ENCODE data around the gene CREG1.

The CREG1 gene

DNA sequence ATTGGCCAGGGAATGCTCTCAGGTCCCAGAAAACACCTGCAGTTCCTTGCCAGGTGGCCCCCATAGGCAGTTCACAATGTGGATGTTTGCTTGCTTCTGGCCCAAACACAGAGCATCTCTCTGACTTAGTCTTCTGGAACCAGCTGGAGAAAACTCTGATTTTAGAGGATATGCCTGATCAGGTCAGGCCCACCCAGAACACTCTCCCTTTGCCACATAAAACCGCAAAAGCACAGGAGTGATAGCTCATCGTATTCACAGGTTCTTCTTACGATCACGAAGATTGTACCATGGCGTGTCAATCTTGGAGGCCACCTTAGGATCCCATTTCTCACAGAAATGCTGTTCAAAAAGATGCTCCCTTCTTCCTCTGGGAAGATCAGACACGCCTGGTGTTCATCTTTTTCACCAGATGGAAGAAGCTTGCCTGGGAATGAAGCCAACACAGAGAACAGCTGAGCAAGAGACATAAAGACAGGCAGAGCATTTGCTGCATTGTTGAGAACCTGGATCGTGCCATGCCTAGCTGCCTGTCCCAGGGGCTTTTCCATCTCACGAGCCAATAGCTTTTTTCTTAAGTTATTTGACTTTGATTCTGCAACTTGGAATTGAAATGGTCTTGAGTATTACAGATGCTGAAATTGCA is 23.6 kb downstream of the CREG1 start:
- no peak for DNase-seq

DNA sequence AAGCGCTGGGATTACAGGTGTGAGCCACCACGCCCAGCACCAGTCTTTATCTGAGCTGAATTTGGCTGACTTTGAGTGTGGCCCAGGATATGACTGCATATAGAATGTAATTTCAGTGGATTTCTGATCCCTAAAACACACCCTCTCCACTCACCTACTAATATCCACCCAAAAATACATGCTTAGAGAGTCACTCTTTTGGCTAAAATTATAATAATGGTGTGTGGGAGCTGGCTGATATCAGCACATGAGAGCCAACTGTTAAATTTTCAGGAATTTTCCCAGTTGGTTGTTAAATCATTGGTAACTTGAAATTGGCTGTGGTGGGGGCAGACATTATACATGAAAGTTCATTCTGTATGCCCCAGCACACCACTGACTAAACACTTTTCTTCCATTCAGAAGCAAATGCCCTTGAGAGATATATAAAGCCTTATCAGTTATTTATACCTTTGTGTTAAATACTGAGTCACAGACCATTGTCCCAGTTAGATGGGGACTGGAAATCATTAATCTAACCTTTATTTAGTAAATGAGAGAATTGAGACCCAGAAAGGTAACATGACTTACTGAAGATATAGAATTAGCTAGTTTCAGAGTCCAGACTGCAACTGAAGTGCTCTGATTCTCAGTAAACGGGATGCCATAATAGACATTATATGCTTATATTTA is 25.4 kb downstream of the CREG1 start:
- DNase-seq: no peak

DNA sequence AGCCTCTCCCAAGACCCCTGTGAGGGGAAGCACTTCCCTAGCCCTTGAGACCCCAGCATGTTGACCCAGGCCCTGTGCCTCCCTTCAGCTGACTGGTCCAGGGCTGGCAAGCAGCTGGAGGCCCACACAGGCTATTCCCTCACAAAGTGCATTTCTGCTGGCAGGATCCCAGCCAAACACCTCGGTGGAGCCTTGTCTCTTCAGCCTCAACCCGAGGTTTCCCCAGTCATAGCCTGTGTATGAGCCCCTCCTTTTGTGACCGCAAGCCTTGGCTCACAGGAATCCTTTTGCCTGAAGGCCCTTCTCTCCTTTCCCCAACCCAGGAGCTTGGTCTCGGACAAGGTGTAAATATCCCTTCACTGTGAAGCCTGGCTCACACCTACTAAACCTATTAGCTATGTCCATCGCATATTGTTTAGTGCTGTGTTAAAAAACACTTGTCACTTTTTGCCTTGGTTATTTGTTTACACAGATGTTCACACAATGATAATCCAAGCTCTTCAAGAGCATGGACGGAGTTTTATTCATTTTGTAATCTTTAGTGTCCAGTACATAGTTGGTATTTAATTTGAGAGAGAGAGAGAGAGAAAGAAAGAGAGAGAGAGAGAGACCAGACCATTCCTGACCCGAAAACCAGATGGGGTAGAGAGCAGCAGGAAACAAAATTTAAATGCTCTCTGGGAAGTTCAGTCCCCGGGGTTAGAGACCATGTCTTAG is 26.7 kb downstream of the CREG1 start:
- DNase-seq: no peak

DNA sequence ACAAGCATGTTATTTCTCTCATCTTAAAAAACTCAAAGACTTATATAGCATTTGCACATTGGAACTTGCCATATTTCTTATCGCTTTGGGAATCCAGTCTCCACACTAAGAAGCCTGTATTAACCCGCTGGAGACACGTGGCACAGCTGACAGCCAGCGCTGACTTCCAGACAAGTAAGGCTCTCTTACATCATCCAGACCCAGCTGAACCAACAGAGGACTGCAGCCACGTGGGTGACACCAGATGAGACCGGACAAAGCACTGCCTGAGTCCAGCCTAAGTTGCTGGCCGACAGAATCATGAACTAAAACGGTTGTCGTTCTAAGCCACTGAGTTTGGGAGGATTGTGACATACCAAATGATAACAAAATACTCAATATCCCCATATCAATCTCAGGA is 28.9 kb downstream of the CREG1 start:
- no peak for DNase-seq

DNA sequence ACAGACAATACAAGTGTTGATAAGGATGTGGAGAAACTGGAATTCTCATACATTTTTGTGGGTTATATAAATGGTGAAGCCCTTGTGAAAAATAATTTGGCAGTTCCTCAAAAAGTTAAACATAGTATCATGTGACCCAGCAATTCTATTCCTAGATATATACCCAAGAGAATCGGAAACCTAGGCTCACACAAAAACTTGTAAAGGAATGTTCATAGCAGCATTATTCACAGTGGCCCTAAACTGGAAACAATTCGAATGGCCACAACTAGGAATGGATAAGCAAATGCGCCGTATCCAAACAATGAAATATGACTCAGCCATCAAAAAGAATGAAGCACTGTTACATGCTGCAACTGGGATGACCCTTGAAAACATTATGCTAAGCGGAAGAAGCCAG is 31.3 kb downstream of the CREG1 start:
- DNase-seq: no peak

DNA sequence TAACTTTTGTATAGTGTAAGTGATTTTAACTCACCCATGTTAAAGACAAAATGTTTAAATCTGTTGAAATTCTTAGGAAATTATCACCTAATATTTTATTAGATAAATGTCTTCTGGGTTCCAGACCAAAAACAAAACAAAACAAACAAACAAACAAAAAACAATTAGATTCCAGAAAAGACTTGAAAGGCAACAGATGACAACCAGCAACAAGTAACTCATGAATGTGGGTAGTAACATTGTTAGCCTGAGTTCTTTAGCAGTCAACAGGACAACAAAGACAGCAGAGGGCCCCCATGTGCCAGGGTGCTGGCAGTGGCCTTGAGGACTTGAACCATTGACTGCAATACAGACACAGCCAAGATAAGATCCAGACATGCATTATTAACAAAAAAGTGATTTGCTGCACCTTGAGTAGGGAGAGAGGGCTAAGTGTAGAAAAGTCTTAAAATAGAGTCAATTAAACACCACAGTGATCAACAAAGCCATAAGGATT is 32.8 kb downstream of the CREG1 start:
- DNase-seq: no peak

DNA sequence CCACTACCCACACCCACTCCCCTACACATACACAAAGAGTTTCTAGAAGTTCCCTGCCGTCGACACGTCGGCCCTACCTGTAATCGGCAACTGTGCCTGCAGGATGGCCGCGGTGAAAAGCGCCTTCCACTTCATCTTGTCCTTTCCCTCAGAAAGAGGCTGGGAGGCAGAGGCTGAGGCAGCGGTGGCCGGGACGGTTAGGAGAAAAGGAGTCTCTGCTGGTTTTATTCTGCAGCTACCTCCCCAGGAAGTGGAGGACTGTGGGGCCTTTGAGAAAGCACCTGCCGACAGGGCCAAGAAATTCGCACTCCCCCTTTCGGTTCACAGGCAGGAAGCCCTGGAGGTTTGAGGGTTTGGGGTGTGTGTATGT is 35.2 kb downstream of the CREG1 start, which contains the start of gene CD247:
CD247 (minus strand) TSS at position 199 of the 370 bp plus-strand sequence; CDS start at position 135, 64 bp downstream.
- DNase-seq: no peak

DNA sequence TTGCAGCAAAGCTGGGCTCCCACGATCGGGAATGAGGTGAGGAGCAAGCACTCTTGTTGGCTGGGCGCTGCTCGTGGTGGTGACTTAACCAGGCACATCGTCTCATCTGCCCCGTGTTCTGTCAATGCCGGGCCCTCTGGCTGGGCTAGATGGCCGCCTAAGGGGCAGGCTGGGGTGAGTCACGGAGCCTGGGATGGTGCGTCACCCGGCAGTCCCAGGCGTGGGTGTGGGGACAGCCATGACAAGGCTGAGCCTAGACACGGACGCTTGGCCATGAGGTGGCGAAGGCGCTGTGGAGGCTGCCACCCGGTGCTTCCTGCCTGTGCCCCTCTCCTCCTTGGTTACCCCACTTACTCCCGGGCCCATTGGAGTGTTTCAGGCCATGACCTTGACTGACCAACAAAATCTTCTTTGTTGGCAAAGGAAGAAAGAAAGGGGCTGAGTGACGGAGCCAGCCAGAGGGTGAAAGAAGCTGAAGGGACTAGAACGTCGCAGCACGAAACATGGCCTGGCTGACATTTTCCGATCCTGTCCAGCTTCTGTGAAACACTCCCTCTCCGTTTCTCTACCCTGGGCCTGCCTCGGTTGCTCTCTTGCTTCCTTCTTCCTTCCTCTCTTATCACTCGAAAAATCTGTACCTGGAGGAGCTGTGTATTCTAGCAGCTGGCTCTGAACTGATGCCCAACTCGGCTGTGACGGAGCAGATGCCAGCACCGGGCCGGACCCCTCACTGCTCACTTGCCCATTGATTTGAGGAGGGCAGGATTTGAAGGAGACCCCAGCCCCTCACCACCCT is 35.8 kb downstream of the CREG1 start:
- no peak for DNase-seq

DNA sequence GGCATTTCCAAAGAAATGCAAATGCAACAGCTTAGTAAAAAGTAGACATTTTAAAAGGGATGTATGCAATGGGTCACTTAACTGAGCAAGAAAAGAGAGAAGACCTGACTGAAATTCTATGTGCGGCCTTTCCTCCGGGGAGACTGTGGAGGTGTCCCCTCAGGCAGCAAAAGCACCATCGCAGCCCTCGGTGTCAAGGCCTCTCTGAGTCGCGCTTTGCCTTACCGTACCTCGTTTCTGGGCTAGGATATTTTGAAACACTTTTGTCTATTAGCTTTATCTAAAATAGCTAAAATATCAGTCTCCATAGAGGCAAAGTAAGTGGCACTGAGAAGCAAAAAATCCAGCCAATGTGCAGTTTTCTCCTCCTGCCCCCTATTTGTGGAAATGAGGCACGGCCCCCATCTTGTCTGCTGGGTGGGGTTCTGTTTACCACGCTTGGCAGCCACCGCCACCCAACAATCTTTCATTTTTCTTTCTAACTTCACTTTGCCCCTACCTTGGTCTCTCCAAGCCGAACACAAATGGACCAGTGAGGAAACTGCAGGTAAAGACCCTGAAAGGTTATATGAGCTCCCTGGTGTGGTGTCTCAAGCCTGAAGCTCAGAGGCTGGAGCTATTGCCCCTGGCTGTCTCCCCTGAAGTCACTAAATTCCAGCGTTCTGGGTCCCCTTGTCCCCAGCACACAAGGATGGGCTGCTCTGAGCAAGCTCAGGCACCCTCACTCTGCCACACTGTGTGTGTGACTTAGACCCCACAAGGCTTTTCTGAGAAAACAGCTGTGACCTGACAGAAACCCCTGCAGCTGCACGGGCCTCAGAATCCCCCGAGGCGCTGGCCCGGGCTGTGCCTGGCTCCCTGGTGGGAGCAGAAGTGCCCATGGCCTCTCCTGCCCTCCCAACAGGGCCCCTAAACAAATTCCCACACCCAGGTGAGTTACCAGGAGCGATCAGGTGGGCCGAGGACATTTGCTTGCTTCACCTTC is 36.9 kb downstream of the CREG1 start:
- DNase-seq: no peak

DNA sequence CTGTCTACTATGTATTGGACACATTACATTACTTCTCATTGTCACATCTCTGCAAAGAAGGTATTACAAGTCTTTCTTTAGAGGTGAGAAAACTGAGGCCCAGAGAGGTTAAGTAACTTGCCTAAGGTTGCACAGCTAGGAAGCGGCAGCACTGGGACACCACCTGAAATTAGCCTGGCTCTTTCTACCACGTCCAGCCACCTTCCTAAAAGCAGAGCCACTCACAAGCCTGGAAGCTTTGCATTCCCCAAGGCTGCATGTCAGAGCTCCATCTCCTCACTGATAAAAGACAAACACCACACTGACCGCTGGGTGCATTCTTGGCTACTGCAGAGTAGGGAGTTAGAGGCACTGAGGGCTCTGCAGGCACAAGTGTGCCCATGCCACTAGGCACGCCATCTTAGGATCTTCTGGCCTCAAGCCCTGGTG is 37.7 kb downstream of the CREG1 start:
- no peak for DNase-seq

DNA sequence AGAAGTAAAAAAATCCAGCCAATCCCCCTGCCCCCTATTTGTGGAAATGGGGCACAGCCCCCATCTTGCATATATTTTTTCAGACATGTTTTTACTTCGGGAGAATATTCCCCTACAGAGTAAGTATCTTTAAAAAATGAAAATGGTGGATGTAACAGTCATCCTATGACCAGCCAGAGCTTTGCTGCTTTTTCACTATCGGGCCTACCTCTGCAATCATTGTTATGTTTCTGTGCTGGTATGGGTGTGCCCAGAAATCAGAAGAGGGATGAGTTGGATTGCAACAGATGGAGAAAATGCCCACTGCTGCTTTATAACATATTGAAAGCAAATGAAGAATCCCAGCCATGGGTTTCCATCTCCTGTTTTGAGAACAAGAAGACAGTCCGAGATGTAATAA is 38.1 kb downstream of the CREG1 start:
- DNase-seq: no peak

DNA sequence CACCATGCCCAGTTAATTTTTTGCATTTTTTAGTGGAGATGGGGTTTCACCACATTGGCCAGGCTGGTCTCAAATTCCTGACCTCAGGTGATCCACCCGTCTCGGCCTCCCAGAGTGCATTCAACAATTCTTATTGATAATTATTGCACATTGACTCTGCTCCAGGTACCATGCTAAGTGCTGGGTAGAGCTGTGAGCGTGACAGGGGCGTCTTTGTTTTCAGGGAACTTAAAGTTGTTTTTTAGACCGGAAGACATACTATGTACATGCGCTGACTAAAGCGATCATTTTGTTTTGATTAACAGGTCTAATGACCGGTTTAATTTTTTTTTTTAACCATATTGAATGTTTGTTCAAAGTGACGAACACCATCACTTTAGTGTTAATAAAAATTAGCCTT is 39.3 kb downstream of the CREG1 start:
- DNase-seq: no peak

DNA sequence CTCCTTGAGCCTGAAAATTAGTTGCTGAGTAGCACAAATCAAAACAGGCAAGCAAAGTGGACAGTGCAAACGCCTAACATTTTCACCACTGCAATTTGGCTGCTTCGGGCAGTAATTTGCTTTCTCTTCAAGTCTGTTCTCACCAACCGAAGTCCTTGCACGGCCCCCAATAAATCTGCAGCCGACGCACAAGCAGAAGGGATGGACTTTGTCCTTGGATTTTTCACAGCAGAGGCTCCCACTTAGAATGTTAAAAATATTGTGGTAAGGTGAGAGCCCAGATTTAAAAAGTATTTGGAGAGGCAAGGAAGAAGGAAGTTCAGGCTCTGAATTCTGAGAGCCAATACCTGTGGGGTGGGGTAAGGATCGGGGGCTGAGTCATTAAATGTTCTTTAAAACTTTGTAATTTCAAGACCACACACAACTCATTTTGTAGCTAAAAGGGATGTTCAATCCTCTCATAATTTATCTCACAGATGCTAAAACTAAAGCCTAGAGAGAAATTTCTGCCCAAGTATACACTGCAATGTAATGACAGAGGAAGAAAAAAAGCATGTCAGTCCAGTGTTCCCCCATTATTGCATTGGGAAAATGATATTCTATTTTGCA is 41.4 kb downstream of the CREG1 start:
- no peak for DNase-seq

DNA sequence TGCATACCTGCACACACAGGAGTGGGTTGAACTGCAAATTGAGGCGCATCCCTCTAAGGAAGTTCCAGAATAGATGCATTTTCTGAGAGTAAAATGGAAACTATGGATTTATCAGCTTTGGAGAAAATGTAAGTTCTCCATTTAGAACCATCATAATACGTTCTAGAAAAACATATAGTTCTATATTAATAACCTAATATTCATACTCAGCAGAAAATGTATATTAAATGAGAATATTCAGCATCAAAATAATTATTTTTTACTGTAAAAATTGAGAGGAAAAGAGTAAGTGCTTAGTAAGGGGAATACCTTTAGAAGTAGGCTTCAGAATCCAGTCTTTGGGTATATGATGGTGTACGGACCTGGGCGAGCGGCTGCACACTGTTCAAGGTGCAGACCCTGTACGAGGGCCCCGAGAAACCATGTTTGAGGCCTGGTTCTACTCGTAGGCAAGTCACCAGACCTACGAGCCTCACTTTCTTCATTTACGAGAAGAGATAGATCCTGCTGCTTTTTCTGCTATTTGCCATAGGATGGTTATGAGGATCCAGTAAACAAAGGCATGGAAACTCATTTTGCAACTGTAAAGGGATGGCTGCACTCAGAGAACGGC is 42.1 kb downstream of the CREG1 start:
- DNase-seq: no peak

DNA sequence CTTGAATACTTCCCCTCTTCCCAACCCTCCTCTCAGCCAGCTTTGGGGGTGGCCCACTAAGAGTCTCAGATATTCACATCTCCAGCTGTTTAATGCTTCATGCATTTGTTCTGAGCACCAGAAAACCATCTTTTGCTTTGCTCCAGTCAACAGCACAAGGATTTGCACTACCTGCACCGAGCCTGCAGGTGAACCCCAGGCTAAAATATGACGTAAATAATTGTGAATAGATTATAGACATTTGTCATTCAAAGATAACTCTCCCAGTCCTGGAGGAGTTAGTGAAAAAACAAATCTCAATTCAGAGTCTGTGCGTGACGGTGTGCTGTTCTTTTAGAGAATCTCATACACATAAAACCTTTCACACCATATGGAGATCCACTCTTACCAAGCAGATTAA is 42.7 kb downstream of the CREG1 start:
- DNase-seq: no peak

DNA sequence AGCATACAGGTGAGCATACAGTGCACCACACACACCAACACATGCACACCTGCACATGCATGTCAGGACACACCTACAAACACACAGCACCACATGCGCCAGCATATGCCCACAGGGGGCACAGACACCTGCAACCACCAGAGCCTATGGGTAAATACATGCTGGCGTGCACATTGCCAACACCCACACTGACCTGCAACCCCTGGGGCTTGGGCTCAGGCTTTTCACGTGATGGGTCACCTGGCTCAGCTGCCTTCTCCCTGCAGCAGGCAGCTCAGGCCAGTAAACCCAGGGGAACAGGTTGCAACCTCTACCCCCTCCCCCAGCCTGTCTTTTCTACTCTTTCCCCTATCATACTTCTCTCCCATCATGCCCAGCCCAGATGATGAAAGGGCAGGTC is 43.3 kb downstream of the CREG1 start:
- DNase-seq: no peak

DNA sequence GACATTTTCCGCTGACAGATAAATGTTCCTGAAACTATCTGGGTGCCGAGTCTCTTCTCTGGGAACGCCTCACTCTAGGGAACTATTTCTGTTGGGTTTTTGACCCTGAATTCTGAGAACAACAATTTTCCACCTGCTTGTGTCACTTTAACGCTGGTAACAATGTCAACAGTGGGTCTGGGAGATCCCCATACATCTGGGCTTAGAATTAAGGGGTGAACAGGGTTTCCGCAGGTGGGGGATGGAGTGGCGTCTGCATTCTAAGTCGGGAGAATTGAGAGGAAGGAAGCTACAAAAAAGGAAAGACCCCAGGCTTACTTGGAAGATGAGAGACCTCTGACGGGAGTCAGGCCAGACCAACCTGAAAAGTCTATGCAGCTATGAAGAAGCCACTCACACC is 44.0 kb downstream of the CREG1 start:
- DNase-seq: no peak

DNA sequence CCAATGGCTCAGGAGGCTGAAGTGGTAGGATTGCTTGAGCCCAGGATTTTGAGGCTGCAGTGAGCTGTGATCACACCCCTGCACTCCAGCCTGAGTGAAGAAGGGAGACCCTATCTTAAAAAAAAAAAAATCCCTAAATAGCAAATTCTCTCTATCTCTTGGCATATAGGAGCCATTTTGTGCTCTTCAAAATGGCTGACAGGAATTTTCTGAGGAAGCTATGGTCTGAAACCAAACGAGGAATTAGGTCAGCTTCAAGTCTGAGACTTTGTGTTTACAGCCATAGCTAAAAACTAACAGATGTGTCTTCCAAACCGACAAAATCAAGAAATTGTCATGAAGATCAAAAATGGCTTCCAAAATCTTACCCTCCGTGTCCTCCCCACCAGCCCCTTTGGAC is 45.8 kb downstream of the CREG1 start:
- DNase-seq: no peak

DNA sequence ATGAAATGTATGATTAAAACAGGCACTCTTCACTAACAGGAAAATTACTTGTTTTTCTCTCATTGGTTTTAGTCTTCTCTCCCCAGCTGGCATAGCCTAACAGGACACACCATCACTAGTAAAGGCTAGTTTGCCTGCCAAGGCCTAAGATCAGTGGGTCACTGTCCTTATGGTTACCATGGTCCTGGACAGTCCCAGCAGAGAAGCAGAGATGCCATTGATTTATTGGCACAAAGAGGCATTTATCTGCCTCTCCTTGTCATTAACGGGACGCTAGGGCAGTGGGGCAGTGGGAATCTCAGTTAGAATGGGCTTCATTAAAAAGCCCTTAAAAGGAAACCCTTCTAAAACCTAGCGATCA is 49.1 kb downstream of the CREG1 start:
- no peak for DNase-seq

DNA sequence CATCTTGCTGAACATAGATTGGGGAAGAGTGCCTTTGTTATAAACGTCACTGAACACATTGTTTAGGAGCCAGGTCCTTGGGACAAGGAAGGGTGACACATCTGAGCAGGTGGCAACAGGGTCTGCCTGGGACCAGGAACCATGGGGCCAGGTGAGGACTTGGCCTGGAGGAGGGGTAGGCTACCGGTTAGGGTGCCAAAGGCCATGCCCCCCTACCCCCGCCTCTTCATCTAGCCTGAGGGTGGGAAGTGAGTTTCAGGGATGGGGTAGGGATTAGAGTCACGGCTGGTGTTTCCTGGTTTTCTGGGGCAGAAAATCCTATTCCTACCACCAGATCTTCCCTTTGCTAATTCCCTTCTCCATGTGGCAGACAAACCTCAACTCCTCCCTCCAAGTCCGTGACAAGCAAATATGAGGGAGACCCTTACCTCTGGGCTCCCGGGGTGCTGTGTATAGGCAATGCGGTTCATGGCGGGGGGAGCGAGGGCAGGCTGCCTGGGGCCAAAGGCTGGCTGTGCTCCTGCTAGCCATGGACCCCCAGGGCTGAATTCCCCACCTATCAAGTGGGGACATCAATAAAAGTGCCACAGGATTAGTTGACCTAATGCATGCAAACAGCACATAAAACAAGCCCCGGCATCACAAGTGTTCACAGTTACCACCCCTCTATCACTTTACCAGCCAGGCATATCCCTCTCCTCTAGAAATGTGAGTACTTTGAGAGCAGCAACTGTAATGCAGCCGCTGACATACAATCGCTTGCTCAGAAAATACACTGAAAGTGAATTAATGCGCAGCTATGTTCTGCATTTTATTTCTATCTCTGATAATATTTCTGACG is 49.7 kb downstream of the CREG1 start:
- DNase-seq: no peak

All from bone marrow (tissue), 2 donors.